Measurements from ENCODE around the gene SMIM29. TPM values are rescaled to one million over a fixed set of nuclear protein-coding genes. Genes with fewer than 3 reads are reported as not detected.

The SMIM29 gene
- total RNA-seq, 3 donors from 2014 or later (not counting 1 experiment from before 2014, with no cell fraction given) = 30.8 to 48.0 (median 39.7) TPM

GRCh38 chr6:34207695-34208443 is 40.9 kb downstream of the SMIM29 start:
- DNase-seq (no peak), ATAC-seq (peak in 1 of 3 donors; percentile 72)
- Histone ChIP-seq H3K27ac (ENCODE audit: low read length) (no peak overlapping the region), H3K9me3 (ENCODE audit: control insufficient read depth, insufficient read depth, low read length) (no peaks in the 10 kb centered on the region), H3K4me3 (ENCODE audit: low read length) (no peak overlapping the region), H3K36me3 (ENCODE audit: control insufficient read depth, insufficient read depth, low read length) (no peaks in the 10 kb centered on the region), H3K27me3 (ENCODE audit: control insufficient read depth, insufficient read depth, low read length) (no peaks in the 10 kb centered on the region), H3K4me1 (ENCODE audit: control insufficient read depth, insufficient read depth, low read length) (peaks cover 6% of the 10 kb centered on the region)
- Mint-ChIP-seq H3K9me3 (no peaks in the 10 kb centered on the region), H3K27ac (peak overlapping the region in 1 of 2 donors; percentile 63), H3K4me1 (peaks cover 0 to 8% of the 10 kb centered on the region in 2 donors), H3K36me3 (no peaks in the 10 kb centered on the region), H3K27me3 (ENCODE audit: low read depth in 2 of 2) (no peaks in the 10 kb centered on the region), H3K4me3 (no peak overlapping the region)
- TF ChIP-seq, protein P1, sequence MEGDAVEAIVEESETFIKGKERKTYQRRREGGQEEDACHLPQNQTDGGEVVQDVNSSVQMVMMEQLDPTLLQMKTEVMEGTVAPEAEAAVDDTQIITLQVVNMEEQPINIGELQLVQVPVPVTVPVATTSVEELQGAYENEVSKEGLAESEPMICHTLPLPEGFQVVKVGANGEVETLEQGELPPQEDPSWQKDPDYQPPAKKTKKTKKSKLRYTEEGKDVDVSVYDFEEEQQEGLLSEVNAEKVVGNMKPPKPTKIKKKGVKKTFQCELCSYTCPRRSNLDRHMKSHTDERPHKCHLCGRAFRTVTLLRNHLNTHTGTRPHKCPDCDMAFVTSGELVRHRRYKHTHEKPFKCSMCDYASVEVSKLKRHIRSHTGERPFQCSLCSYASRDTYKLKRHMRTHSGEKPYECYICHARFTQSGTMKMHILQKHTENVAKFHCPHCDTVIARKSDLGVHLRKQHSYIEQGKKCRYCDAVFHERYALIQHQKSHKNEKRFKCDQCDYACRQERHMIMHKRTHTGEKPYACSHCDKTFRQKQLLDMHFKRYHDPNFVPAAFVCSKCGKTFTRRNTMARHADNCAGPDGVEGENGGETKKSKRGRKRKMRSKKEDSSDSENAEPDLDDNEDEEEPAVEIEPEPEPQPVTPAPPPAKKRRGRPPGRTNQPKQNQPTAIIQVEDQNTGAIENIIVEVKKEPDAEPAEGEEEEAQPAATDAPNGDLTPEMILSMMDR (IDR thresholded peaks at IDR 0.05) = no peak
- 55% methylated on average over 4 of the region's 4 CpGs for WGBS (ENCODE audit: insufficient coverage)
- intact Hi-C loops (cut with micrococcal nuclease) = no loop called here

DNA sequence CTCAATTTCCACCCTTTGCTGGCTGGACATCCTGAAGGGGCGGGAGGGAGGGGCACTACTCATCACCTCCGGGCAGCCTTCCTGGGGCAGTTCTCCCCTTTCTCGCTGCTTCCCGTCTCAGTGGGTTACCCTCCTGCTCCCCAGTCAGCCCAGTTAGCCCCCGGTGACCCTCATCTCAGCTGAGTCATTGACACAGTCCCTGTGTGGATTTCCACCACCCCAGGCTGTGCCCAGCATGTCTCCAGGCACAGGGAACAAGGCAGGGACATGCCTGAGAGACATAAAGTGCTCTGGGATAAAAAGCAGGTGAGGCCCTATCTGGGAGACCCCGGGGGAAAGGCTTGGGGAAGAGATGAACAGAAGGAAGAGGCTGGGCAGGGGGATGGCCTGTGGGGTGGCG is 42.1 kb downstream of the SMIM29 start:
- Mint-ChIP-seq H3K4me1 (peaks cover 0 to 8% of the 10 kb centered on the region in 2 donors), H3K9me3 (no peaks in the 10 kb centered on the region), H3K27me3 (ENCODE audit: low read depth in 2 of 2) (no peaks in the 10 kb centered on the region), H3K36me3 (no peaks in the 10 kb centered on the region), H3K27ac (no peak overlapping the region), H3K4me3 (no peak overlapping the region)
- DNase-seq = no peak
- TF ChIP-seq, protein P1 (IDR thresholded peaks at IDR 0.05) = no peak
- 88% methylated on average over 7 of the region's 7 CpGs for WGBS (ENCODE audit: insufficient coverage)
- H3K4me1 ChIP-seq (ENCODE audit: control insufficient read depth, insufficient read depth, low read length) = peaks cover 6% of the 10 kb centered on the region
- no peak for ATAC-seq
- no peak overlapping the region for H3K27ac ChIP-seq (ENCODE audit: low read length)
- H3K9me3 ChIP-seq (ENCODE audit: control insufficient read depth, insufficient read depth, low read length) = no peaks in the 10 kb centered on the region
- intact Hi-C loops (cut with micrococcal nuclease) = no loop called here
- no peaks in the 10 kb centered on the region for H3K27me3 ChIP-seq (ENCODE audit: control insufficient read depth, insufficient read depth, low read length)
- no peaks in the 10 kb centered on the region for H3K36me3 ChIP-seq (ENCODE audit: control insufficient read depth, insufficient read depth, low read length)
- no peak overlapping the region for H3K4me3 ChIP-seq (ENCODE audit: low read length)

GRCh38 chr6:34205916-34206315 is 42.9 kb downstream of the SMIM29 start:
- peaks cover 6% of the 10 kb centered on the region for H3K4me1 ChIP-seq (ENCODE audit: control insufficient read depth, insufficient read depth, low read length)
- H3K4me3 Mint-ChIP-seq = no peak overlapping the region
- intact Hi-C loops (cut with micrococcal nuclease) = no loop called here
- no peaks in the 10 kb centered on the region for H3K9me3 Mint-ChIP-seq
- TF ChIP-seq, protein P1 (IDR thresholded peaks at IDR 0.05) = no peak
- H3K4me3 ChIP-seq (ENCODE audit: low read length) = no peak overlapping the region
- no peak for DNase-seq
- no peaks in the 10 kb centered on the region for H3K9me3 ChIP-seq (ENCODE audit: control insufficient read depth, insufficient read depth, low read length)
- H3K27me3 Mint-ChIP-seq (ENCODE audit: low read depth in 2 of 2) = no peaks in the 10 kb centered on the region
- peaks cover 0 to 8% of the 10 kb centered on the region in 2 donors for H3K4me1 Mint-ChIP-seq
- no peaks in the 10 kb centered on the region for H3K36me3 Mint-ChIP-seq
- no peaks in the 10 kb centered on the region for H3K36me3 ChIP-seq (ENCODE audit: control insufficient read depth, insufficient read depth, low read length)
- no peak overlapping the region for H3K27ac Mint-ChIP-seq
- H3K27me3 ChIP-seq (ENCODE audit: control insufficient read depth, insufficient read depth, low read length) = no peaks in the 10 kb centered on the region
- ATAC-seq = no peak
- WGBS (ENCODE audit: insufficient coverage) = 70% methylated on average over 1 of the region's 2 CpGs
- H3K27ac ChIP-seq (ENCODE audit: low read length) = no peak overlapping the region

- Mint-ChIP-seq H3K9me3 (no peaks in the 10 kb centered on the region), H3K27ac (no peak overlapping the region), H3K4me1 (peaks cover 0 to 8% of the 10 kb centered on the region in 2 donors), H3K4me3 (no peak overlapping the region), H3K36me3 (no peaks in the 10 kb centered on the region), H3K27me3 (ENCODE audit: low read depth in 2 of 2) (no peaks in the 10 kb centered on the region)
- Histone ChIP-seq H3K4me1 (ENCODE audit: control insufficient read depth, insufficient read depth, low read length) (peaks cover 6% of the 10 kb centered on the region), H3K36me3 (ENCODE audit: control insufficient read depth, insufficient read depth, low read length) (no peaks in the 10 kb centered on the region), H3K9me3 (ENCODE audit: control insufficient read depth, insufficient read depth, low read length) (no peaks in the 10 kb centered on the region), H3K4me3 (ENCODE audit: low read length) (no peak overlapping the region), H3K27ac (ENCODE audit: low read length) (no peak overlapping the region), H3K27me3 (ENCODE audit: control insufficient read depth, insufficient read depth, low read length) (no peaks in the 10 kb centered on the region)
- TF ChIP-seq, protein P1 (IDR thresholded peaks at IDR 0.05) = no peak
- intact Hi-C loops (cut with micrococcal nuclease) = no loop called here
- DNase-seq = no peak
- peak in 2 of 3 donors; percentile 20 to 26 for ATAC-seq
- WGBS (ENCODE audit: insufficient coverage) = 93% methylated on average over 3 of the region's 3 CpGs
Measured at GRCh38 chr6:34205466-34205865, 43.3 kb downstream of the SMIM29 start.

All from natural killer cell (primary cell).